BJ (cell line): Measurements from ENCODE around the gene WAC. TPM values are rescaled to one million over a fixed set of nuclear protein-coding genes. Genes with fewer than 3 reads are reported as not detected.

Experiments used
- CTCF ChIA-PET: fragments of 350-600 bp; formaldehyde crosslinking; extraction: SDS; loops from one replicate; lab custom pipeline; 2021; ENCODE audit warnings: antibody characterized with exemption, inconsistent platforms; lab: Yijun Ruan, JAX
- POLR2A ChIA-PET: fragments of 300-600 bp; sonication (Branson Sonifier 250); formaldehyde crosslinking; extraction: SDS; loops from one replicate; lab custom pipeline; 2021; ENCODE audit warnings: antibody characterized with exemption; lab: Charles Lee
- DNase-seq: peaks from one replicate; pipeline ENCODE4 v3.0.0-alpha.2; 2011; ENCODE audit warnings: low read depth
- H3K27me3 ChIP-seq: 2 replicates; pipeline ENCODE4 v1.6.0; 2011; ENCODE audit warnings: low read length; ENCODE audit not compliant: control insufficient read depth, insufficient read depth
- H3K36me3 ChIP-seq: 2 replicates; pipeline ENCODE4 v1.5.1; 2011; ENCODE audit warnings: low read length; ENCODE audit not compliant: control insufficient read depth, insufficient read depth
- H3K4me3 ChIP-seq: 2 replicates; pipeline ENCODE4 v1.5.1; 2011; ENCODE audit warnings: low read depth, mild to moderate bottlenecking, control low read depth, low read length
- CTCF ChIP-seq: IDR thresholded peaks from 2 replicates; pipeline ENCODE4 v1.5.1; 2011; ENCODE audit warnings: low read depth, mild to moderate bottlenecking, control low read depth, inconsistent platforms, low read length, moderate library complexity; ENCODE audit not compliant: insufficient read depth
- polyA plus RNA-seq: library from polyadenylated mRNA; depleted of rRNA; stranded (reverse); fragments of >200 nt; gene quantifications from 2 replicates; pipeline ENCODE4 v1.2.3, GENCODE V29; 2011

Gene WAC
- polyA plus RNA-seq, 1 experiment = 47.7 TPM

- Histone ChIP-seq H3K27me3 (no peaks in the 10 kb centered on the region), H3K4me3 (no peak overlapping the region), H3K36me3 (peaks cover 9% of the 10 kb centered on the region)
- DNase-seq = no peak
- no peak for TF ChIP-seq CTCF
- ChIA-PET CTCF (interaction anchor here (1.4 kb wide), 1 partner anchor 10 kb away, joined by 3 read pairs; no protein-coding TSS in a partner anchor), POLR2A (interaction anchor here (0.6 kb wide), 1 partner anchor 9 kb away, joined by 4 read pairs; no protein-coding TSS in a partner anchor)
Observed at GRCh38 chr10:28542728-28543127, 9.8 kb downstream of the WAC start.

GRCh38 chr10:28544058-28544457, 11.1 kb downstream of the WAC start:
- DNase-seq = no peak
- no peak for TF ChIP-seq CTCF
- H3K4me3 ChIP-seq = no peak overlapping the region
- ChIA-PET CTCF (no interaction called here), POLR2A (no interaction called here)
- no peaks in the 10 kb centered on the region for H3K27me3 ChIP-seq
- peaks cover 11% of the 10 kb centered on the region for H3K36me3 ChIP-seq

- ChIA-PET POLR2A (interaction anchor here (0.6 kb wide), 1 partner anchor 293 kb away, joined by 3 read pairs; no protein-coding TSS in a partner anchor), CTCF (no interaction called here)
- no peak for TF ChIP-seq CTCF
- no peak for DNase-seq
- H3K27me3 ChIP-seq = no peaks in the 10 kb centered on the region
- no peak overlapping the region for H3K4me3 ChIP-seq
- H3K36me3 ChIP-seq = peaks cover 11% of the 10 kb centered on the region
Observed at GRCh38 chr10:28545967-28546644, 13.2 kb downstream of the WAC start.

- ChIA-PET CTCF (interaction anchor here (0.6 kb wide), 1 partner anchor 17 kb away, joined by 4 read pairs; no protein-coding TSS in a partner anchor), POLR2A (no interaction called here)
- Histone ChIP-seq H3K4me3 (no peak overlapping the region), H3K27me3 (no peaks in the 10 kb centered on the region), H3K36me3 (peaks cover 8% of the 10 kb centered on the region)
- DNase-seq = no peak
- TF ChIP-seq CTCF = no peak
Observed at GRCh38 chr10:28548781-28549498, 16.0 kb downstream of the WAC start.

GRCh38 chr10:28551086-28551485, 18.2 kb downstream of the WAC start:
- H3K27me3 ChIP-seq = no peaks in the 10 kb centered on the region
- DNase-seq = no peak
- CTCF ChIA-PET = no interaction called here
- peaks cover 5% of the 10 kb centered on the region for H3K36me3 ChIP-seq
- TF ChIP-seq CTCF = no peak
- POLR2A ChIA-PET = no interaction called here
- H3K4me3 ChIP-seq = no peak overlapping the region
